RPMI8226 (cell line): Measurements from ENCODE around the gene TRPV6.
A peak's percentile ranks its signal among the peaks of the same experiment; 100 is the strongest.

Source experiments
- DNase-seq: peaks from one replicate; pipeline ENCODE4 v3.0.0-alpha.2; 2015

The TRPV6 gene

GRCh38 chr7:142882338-142882678, 3.2 kb downstream of the TRPV6 start:
- DNase-seq: no peak

- no peak for DNase-seq
Measured at GRCh38 chr7:142881586-142882337, 3.8 kb downstream of the TRPV6 start.

GRCh38 chr7:142880876-142881505, 4.6 kb downstream of the TRPV6 start:
- DNase-seq: peak; percentile 61

- no peak for DNase-seq
Measured at GRCh38 chr7:142879060-142879459, 6.5 kb downstream of the TRPV6 start.

GRCh38 chr7:142878315-142878714, 7.2 kb downstream of the TRPV6 start:
- no peak for DNase-seq

GRCh38 chr7:142876991-142877910, 8.3 kb downstream of the TRPV6 start:
- no peak for DNase-seq

GRCh38 chr7:142876236-142876960, 9.1 kb downstream of the TRPV6 start:
- no peak for DNase-seq

- no peak for DNase-seq
Measured at GRCh38 chr7:142875456-142875855, 10.1 kb downstream of the TRPV6 start.

GRCh38 chr7:142874837-142875236, 10.7 kb downstream of the TRPV6 start:
- no peak for DNase-seq

- no peak for DNase-seq
Measured at GRCh38 chr7:142874409-142874808, 11.1 kb downstream of the TRPV6 start.

- DNase-seq: no peak
Measured at GRCh38 chr7:142873871-142874270, 11.7 kb downstream of the TRPV6 start.

- peak; percentile 60 for DNase-seq
Measured at GRCh38 chr7:142873281-142873784, 12.2 kb downstream of the TRPV6 start.

GRCh38 chr7:142872106-142872675, 13.4 kb downstream of the TRPV6 start:
- DNase-seq: no peak

- no peak for DNase-seq
Measured at GRCh38 chr7:142871260-142872105, 14.1 kb downstream of the TRPV6 start.

- DNase-seq: peak; percentile 33
Measured at GRCh38 chr7:142870566-142871259, 14.8 kb downstream of the TRPV6 start.

- no peak for DNase-seq
Measured at GRCh38 chr7:142870147-142870559, 15.4 kb downstream of the TRPV6 start.

- no peak for DNase-seq
Measured at GRCh38 chr7:142869434-142869833, 16.1 kb downstream of the TRPV6 start.

- no peak for DNase-seq
Measured at GRCh38 chr7:142868986-142869415, 16.5 kb downstream of the TRPV6 start.

GRCh38 chr7:142868188-142868985, 17.2 kb downstream of the TRPV6 start:
- DNase-seq: no peak
